ENCODE results near the gene KLHL42.

Gene KLHL42

DNA sequence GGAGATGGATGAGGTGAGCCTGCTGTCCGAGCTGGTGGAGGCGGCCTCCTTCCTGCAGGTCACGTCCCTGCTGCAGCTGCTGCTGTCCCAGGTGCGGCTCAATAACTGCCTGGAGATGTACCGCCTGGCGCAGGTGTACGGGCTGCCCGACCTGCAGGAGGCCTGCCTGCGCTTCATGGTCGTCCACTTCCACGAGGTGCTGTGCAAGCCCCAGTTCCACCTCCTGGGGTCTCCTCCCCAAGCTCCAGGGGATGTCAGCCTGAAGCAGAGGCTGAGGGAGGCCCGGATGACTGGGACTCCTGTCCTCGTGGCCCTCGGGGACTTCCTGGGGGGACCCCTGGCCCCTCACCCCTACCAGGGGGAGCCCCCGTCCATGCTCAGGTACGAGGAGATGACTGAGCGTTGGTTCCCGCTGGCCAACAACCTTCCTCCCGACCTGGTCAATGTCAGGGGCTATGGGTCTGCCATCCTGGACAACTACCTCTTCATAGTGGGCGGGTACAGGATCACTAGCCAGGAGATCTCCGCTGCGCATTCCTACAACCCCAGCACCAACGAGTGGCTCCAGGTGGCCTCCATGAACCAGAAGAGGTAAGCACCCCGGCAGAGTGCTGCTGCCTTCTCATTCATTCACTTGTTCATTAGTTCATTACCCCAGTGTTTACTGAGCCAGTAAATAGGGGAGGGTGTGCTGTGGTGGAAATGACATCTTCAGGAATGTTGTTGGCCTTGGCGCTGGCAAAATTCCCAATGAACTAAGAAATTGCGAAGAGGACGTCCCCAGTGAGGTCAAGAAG lies 777 bp downstream of the KLHL42 start:
- peak; percentile 1 for DNase-seq (ENCODE audit: low read depth)

DNA sequence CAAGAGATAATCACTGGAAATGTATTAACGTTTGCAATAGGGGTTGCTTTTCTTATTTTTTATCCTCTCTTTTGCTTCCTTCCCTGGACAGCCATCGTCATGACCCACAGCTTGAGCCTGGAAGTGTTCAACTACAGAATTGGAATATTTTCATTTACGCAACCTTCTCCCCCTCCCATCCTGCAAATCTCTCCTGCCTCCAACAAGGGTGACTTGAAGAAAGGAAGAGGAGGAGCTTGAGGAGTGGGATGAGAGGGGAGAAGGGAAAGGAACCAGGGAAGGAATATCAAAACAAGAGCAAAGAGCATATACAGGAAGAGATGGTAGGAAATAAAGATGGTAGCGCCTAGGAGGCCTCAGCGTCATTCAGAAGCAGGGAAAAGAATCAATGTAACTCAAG lies 1.6 kb downstream of the KLHL42 start:
- DNase-seq (ENCODE audit: low read depth), result no peak

DNA sequence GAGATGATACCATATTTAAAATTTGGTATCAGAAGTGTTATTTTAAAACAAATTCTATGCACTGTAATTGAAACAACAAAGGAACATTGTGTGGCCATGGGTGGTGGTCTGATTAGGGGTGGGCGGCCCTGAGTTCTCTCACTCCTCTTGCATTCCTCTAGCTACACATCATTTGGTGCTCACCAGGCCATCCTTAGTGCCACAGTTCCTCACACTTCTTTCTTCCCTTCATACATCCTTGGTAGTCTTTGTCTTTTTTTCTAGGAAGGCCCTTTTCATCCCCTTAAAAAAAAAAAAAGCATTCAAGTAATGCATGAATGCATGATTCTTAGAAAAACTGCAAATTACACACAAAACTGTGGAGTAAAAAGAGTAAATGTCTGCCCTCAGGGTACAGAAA lies 2.4 kb downstream of the KLHL42 start:
- no peak for DNase-seq (ENCODE audit: low read depth)

DNA sequence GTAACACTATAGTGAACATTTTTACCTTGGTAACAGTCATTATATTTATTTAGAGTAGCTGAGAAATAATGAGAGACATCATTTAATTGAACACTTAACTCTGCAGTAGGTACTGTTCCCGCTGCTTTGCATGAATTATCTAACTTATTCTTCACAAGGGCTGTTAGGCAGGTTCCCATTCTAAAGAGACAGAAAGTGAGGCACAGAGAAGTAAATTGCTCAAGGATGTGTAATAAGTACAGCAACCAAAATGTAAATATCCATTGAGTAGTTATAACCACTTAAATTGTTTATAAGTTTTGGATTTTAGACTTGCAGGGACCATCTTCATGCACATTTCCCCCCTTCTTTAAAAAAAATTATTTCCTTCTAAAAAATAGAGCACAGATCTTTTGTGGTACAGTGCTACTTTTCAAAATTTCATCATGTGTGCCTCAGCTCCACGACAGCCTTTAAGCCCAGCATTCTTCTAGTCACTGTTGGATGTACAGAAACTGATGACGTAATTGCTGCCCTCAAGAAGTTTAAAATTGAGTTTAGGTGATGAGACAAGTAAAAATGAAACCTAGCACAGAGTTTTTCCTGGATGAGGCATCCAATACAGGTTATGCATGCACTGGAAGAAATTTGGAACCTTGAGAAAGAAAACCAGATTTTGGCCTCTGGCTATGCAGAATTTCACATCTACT lies 6.0 kb downstream of the KLHL42 start:
- no peak for DNase-seq (ENCODE audit: low read depth)

DNA sequence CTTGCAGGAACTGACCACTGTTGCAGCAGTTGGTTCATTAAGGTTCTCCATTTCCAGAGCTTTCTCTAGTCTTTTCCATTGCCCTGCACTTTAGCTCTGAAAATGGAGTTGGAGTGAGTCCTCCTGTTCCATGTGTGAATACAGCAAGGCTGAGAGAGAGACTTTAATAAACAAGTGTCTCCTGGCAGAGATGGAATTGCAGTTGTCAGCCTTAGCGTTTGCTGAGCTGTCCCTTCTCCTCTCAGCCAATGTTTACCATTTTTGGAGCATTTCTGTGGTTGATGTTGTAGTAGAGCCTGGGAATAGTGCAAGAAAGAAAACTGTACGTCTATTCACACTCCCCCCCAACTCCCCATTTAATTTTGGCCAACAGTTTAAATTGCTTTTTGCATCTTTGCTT lies 7.5 kb downstream of the KLHL42 start:
- DNase-seq (ENCODE audit: low read depth), result no peak

DNA sequence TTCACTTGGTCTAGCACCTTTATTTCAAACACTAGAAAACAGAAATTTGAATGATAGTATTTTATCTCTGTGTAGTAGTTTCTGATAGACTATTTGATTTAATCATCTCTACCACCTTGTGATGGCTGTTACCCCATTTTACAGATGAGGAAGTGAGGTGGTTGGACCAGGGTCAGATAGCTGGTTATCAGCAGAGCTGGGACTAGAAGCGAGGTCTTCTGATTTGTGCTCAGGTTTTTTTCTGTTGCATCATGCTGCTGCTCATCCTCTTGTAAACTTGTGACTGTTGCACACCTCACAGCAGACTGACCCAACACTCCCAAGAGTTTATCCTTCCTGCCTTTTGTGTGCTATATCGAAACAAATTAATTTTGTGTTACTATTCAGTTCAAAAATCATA lies 10.1 kb downstream of the KLHL42 start:
- DNase-seq (ENCODE audit: low read depth), result no peak

DNA sequence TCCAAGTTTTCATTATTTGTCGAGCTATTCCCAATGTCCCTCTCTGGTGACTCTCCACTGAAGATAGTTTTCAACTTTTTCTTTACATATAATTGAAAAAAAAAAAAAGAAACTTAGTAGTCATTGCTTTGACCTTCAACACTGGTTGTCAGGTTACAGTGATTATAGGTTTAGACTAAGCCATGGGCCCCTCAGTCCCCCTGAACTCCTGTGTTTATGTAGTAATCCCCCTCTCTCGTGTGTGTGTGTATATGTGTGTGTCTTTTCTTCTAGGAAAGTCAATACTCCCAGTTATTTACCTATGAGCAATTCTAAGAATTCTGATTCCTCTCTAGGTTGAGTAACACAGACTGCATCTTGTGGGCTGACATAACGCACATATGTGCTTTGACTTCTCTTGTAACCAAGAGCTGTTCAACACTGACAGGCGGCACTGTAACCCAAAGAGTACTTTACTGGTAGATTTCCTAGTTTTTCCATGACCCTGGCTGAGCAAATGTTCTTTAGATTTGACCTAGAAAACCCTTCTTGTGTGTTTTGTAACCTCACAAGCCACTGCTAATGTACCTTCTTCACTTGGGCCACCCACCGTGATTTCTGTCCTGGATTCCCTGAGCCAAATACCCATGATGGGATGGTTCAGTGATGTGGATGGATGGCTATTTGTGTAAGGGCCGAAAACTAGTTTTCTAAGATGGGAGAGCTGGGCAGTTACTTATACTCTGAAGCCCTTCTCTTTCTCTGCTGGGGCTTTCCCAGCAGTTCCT lies 15.0 kb downstream of the KLHL42 start:
- no peak for DNase-seq (ENCODE audit: low read depth)

DNA sequence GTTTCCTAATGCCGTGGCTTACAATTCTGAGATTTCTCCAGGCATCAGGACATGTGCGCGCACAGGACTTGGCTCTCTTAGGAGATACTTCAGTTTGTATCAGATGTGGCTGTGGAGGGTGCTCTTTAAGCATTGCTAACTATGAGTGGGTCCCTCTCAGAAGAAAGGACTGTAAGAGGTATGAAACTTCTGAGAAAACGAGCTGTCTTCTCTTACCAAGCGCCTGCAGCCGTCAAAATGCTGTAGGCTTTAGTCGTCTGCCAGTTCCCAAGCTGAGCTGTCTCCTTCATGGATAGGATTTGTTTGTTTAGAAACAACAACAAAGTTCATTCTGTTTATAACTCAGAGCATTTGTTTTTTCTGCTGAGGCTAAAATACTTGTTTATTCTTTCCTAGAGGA lies 16.1 kb downstream of the KLHL42 start:
- DNase-seq (ENCODE audit: low read depth), result no peak

DNA sequence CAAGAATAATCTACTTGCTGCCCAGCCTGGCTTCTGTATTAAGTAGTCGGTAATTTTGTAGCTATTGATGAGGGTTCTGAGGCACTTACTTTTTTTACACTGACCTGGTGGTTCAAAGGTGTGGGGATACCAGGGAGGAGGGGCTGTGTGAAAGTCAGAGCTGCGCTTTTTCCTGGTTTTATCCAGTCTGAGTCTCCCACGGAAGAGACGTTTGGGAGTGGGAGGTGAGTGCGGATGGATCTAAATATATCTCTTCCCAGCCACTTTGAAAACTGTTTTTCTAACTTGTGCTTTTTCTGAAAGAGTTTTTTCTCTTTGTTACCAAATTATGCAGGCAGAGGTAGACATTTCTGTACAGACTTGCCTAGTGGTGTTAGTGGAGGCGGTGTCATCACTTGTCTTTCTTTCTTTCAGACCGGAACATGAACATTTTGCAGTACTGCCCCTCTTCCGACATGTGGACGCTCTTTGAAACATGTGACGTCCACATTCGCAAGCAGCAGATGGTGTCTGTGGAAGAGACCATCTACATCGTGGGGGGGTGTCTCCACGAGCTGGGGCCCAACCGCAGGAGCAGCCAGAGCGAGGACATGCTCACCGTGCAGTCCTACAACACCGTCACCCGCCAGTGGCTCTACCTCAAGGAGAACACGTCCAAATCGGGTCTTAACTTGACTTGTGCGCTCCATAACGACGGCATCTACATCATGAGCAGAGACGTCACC lies 17.4 kb downstream of the KLHL42 start:
- no peak for DNase-seq (ENCODE audit: low read depth)

DNA sequence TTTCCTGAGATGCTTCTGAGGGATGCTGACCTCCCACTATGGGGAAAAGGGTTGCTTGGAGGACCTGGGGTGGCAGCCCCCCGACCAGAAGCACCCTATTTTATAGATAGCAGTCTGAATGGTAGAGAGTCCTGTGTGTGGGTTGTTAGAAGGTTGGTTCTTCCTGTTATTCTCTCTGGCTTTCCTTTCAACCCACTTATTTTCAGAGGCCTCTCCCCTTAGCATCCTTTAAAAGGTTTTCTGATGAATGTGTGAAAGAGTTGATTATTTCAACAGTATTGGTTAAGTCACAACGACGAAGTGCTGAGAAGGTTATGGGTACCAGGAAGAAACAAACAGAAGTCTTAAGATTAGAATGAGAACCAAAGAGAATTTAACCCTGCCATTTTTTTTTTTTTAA lies 20.8 kb downstream of the KLHL42 start:
- no peak for DNase-seq (ENCODE audit: low read depth)

DNA sequence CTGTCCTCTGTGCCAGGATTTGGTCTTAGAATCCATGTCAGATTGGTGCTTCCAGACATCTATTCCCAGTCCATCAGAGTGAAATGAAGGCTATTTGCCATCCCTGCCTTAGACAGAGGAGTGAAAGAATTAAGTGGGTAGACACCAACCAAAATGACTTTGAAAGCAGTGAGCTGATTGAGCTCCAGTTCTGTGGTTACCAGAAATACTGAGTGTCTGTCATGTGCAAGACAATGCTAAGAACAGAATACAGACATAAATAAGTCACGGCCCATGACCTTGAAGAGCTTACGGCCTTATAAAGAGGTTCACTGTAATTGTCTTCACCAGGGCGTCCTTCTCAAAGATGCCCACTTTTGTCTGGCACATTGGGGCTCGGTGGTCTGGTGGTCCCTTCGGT lies 21.6 kb downstream of the KLHL42 start:
- no peak for DNase-seq (ENCODE audit: low read depth)

DNA sequence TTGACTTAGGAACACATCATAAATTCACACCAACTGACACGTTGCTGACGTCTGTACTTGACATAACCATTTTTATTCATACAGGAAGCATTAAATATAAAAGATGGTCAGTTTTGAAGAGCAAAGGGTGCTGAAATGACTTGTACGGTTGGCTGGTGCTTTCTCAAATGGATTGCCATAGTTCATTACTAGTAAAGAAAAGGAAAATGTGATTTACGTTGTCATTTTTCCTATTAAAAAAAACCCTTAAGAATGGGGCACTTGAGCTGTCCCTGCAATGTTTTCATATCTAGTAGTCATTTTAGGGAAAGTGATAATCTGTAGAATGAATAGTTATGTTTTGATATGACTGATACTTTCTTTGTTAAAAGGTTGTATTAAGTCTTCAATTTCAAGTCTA lies 22.5 kb downstream of the KLHL42 start:
- DNase-seq (ENCODE audit: low read depth), result no peak

DNA sequence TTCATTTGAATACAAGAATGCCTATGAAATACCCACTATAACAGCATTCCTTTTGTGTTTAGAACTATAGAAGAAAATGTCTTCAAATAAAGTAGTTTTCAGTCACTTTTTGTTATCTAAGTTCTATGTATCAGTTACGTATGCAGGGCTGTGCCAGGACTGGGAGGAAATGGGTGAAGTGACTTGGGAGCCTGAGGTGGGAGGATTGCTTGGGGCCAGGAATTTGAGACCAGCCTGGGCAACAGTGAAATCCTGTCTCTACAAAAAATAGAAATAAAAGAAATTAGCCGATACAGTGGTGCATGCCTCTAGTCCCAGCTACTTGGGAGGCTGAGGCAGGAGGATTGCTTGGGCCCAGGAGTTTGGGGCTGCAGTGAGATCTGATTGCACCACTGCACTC lies 22.9 kb downstream of the KLHL42 start:
- DNase-seq (ENCODE audit: low read depth), result no peak

DNA sequence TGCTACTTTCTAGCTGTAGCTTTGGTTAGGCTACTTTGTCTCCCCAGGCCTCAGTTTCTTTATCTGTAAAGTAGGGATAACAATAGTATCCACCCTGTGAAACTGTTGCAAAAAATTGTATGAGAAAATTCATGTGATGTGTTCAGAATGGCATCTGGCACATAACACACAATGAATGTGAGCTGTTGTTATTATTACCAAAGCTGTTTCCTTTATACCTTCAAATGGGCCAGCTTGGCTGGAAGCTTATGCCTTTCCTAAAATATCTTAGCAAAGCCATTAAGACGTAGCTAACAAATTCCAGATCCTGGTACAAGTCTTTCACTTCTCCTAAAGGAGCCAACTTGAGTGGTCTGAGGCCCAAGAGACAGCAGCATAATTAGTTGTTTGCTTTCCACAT lies 25.2 kb downstream of the KLHL42 start:
- DNase-seq (ENCODE audit: low read depth), result no peak

DNA sequence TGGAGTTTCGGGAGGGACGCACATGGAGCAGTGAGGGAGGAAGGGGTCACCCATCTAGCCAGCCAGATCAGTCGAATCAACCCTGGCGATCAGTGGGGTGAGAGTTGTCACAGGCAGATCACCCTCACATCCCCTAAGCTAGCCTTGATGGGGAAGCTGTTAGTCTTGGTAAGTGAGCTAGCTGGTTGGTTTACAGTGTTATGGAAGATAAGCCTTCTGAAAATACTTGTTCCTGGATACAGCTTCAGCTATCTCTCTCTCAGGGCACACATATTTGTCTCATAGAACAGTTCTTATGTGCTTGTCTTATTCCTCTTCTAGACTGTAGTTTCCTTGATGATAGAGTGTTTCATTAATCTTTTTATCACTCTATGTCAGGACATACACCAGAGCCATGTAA lies 26.2 kb downstream of the KLHL42 start:
- no peak for DNase-seq (ENCODE audit: low read depth)

DNA sequence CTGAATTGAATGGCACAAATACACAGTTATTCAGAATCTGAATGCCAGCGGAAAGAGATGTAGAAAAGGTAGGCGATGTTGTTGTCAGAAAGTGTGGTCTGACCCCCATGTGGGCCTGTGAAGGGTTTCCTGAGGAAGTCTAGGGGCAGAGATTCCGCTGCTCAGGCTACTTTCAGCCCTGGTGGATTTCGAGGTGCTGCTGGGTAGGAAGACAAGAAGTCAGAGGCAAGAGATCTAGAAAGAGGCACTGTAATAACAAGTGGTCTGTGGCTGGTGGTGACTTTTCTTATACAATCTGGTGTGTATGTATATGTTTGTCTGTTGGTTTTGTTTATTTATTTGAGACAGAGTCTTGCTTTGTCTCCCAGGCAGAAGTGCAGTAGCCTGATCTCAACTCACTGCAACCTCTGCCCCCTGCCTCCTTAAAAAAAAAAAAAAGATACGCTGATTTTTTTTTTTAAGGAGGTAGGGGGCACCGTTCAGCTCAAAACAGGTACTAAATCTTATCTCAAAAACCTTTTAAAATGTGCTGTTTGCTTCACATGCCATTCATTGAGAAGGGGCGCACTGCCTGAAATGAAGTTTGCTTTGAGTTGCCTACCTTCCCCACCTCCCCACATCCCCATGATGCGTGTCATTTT lies 27.1 kb downstream of the KLHL42 start:
- DNase-seq (ENCODE audit: low read depth), result peak; percentile 12

DNA sequence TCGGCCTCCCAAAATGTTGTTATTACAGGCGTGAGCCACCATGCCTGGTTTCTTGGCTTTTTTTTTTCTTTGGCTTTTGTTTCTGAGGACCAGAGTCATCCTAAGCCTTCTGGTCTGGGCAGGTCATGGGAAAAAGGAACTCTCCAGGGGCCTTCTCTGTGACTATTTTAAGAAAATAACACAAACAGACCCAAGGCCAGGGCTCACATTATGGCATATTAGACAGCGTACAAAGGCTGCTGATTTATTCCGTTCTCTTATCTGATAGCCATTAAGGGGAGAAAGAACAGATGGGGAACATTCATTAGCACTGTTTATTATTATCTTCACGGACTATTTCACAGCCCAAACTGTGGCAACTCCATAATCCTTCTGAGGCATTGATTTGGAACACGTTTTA lies 28.8 kb downstream of the KLHL42 start:
- no peak for DNase-seq (ENCODE audit: low read depth)

DNA sequence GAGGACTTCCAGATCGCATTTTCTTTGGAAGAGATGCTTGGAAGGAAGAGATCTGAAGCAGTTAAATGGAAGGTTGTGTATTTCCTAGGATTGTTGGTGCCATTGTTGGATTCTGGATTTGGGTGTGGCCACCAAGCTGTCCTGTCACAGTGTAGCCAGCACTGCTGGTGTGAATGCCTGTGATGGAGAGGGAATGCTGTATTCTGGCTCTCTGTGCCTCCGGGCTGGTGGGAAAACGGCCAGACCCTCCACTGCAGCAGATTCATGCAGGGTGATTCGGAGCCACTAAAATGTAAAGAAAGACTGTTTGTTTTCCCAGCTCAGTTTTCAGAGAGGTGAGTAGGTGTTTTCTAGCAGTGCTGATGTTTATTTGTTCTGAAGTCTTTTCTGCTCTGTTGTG lies 30.7 kb downstream of the KLHL42 start:
- no peak for DNase-seq (ENCODE audit: low read depth)

DNA sequence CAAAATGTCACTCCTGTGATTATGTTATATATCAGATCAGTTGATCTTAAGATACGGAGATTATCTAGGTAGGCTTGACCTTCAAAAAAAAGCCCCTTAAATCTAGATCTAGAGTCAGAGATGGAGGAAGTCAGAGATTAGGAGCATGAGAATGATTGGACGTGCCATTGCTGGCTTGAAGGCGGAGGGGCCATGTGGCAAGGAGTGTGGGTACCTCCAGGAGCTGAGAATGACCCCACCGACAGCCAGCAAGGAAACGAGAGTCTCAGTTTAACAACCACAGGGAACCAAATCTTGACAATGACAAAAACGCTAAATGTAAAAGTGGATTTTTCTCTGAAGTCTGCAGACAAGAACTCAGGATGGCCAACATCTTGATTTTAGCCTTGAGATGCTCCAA lies 32.5 kb downstream of the KLHL42 start:
- DNase-seq (ENCODE audit: low read depth), result no peak

DNA sequence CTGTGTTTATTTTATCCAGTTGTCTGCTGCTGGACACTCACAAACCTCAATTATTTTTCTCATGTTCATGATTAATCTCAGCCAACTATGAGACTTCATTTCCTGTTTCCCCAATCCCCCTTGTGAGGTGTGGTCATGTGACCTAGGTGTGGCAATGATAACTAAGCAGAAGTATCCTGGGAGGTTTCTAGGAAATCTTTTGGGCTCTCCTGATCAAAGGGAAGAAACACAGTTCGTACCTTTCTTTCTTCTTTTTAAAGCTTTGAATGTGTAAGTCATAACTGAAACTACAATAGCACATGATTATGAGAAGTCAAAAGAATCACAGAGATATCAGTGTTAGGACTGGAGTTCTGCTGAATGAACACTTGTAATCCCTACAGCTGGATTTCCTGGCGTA lies 34.4 kb downstream of the KLHL42 start:
- DNase-seq (ENCODE audit: low read depth), result no peak

DNA sequence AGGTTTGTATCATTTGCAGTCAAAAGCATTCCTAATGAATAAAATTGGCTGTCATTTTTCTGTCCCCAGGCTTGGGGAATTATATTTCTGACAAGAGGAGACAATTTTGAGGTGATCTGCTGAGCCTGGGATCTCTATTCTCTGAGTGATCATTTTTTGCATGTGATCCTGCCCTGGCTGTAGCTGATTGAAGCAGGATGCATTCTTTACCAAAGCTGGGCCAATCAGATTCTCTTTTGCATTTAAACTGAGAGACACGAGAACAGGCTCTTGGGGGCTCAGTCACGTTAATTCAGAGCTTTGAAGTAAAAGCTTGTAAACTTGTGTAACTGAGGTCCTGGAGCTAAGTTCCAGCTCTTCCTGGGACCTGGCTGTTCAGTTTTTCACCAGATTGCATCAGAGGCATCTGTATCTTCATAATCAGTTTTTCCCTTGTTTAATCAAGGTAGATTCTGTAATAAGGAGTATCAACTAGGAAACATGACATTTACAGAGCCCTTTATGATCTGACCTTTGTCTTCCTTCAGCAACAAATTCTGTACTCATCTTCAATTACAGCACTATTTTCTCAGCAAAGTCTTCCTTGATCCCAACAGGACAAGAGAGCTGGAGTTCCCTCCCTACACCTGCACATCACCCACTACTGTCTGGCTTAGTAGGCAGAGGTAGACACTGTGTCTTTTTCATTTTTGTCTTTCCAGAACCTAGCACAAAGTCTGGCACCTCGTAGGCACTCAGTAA lies 35.0 kb downstream of the KLHL42 start:
- DNase-seq (ENCODE audit: low read depth), result no peak

Measured in T-helper 22 cell (primary cell).